IMR-90 (cell line): Measurements from ENCODE around the gene MFGE8. TPM values are rescaled to one million over a fixed set of nuclear protein-coding genes. Genes with fewer than 3 reads are reported as not detected.

Experiments used
- ATAC-seq: fragments of 200-7000 bp; cut with Tn5 transposase; 2 replicates; pipeline ENCODE4 v1.9.1; 2020; ENCODE audit warnings: low read depth, mild to moderate bottlenecking, moderate library complexity
- Bru-seq: library from RNA; stranded (reverse); fragments of 400-500 nt; gene quantifications from one replicate; lab custom pipeline; 2021; lab: Mats Ljungman, UMichigan
- BruChase-seq, 2 experiments: library from RNA; stranded (reverse); fragments of 400-500 nt; gene quantifications; one replicate each; lab custom pipeline; 2021; lab: Mats Ljungman, UMichigan
- BruUV-seq: library from RNA; stranded (reverse); fragments of 400-500 nt; replicated peaks from 2 replicates; lab custom pipeline; 2021; lab: Mats Ljungman, UMichigan
- CTCF ChIA-PET: fragments of 300-600 bp; formaldehyde crosslinking; extraction: SDS; loops from one replicate; lab custom pipeline; 2021; ENCODE audit warnings: antibody characterized with exemption; lab: Yijun Ruan, JAX
- POLR2A ChIA-PET: fragments of 300-600 bp; sonication (Branson Sonifier 250); formaldehyde crosslinking; loops from one replicate; lab custom pipeline; 2022; ENCODE audit warnings: antibody characterized with exemption; ENCODE audit not compliant: unreplicated experiment; lab: Charles Lee
- DNase-seq: peaks from one replicate; pipeline ENCODE4 v3.0.0; 2013
- H2AFZ ChIP-seq: replicated peaks from 2 replicates; pipeline ENCODE3; 2013; ENCODE audit warnings: low read length, mild to moderate bottlenecking; ENCODE audit not compliant: poor library complexity
- H2AK5ac ChIP-seq: 2 replicates; pipeline ENCODE4 v1.6.1; 2013; ENCODE audit warnings: low read depth, low read length, inconsistent platforms
- H2AK9ac ChIP-seq: replicated peaks from 2 replicates; pipeline ENCODE3; 2013; ENCODE audit warnings: mild to moderate bottlenecking, low read depth, low read length, moderate library complexity; ENCODE audit not compliant: poor library complexity
- H2BK120ac ChIP-seq: 2 replicates; pipeline ENCODE4 v1.6.1; 2013; ENCODE audit warnings: low read depth, low read length, inconsistent platforms
- H2BK15ac ChIP-seq: 3 replicates; pipeline ENCODE4 v1.6.1; 2013; ENCODE audit warnings: low read depth, low read length, inconsistent platforms
- H2BK20ac ChIP-seq: 2 replicates; pipeline ENCODE4 v1.6.1; 2013; ENCODE audit warnings: low read depth, mild to moderate bottlenecking, inconsistent platforms, low read length, moderate library complexity
- H2BK5ac ChIP-seq: 2 replicates; pipeline ENCODE4 v1.6.1; 2013; ENCODE audit warnings: mild to moderate bottlenecking, low read depth, low read length, inconsistent platforms; ENCODE audit not compliant: poor library complexity, severe bottlenecking
- H3K14ac ChIP-seq: replicated peaks from 2 replicates; pipeline ENCODE4 v1.6.1; 2013; ENCODE audit warnings: low read depth, low read length, inconsistent platforms
- H3K18ac ChIP-seq: 2 replicates; pipeline ENCODE4 v1.6.1; 2013; ENCODE audit warnings: low read depth, low read length, control low read depth
- H3K23ac ChIP-seq: 2 replicates; pipeline ENCODE4 v1.6.1; 2013; ENCODE audit warnings: low read depth, low read length, inconsistent platforms
- H3K27ac ChIP-seq: 2 replicates; pipeline ENCODE4 v1.5.1; 2013; ENCODE audit warnings: mild to moderate bottlenecking, control low read depth, low read length; ENCODE audit not compliant: insufficient read depth
- H3K27me3 ChIP-seq: 2 replicates; pipeline ENCODE4 v1.6.1; 2013; ENCODE audit warnings: low read length; ENCODE audit not compliant: control insufficient read depth, insufficient read depth
- H3K36me3 ChIP-seq: 2 replicates; pipeline ENCODE4 v1.6.1; 2013; ENCODE audit warnings: low read length, mixed read lengths; ENCODE audit not compliant: control insufficient read depth, insufficient read depth
- H3K4ac ChIP-seq: 2 replicates; pipeline ENCODE4 v1.6.1; 2013; ENCODE audit warnings: low read depth, low read length, inconsistent platforms
- H3K4me1 ChIP-seq: 2 replicates; pipeline ENCODE4 v1.6.1; 2013; ENCODE audit warnings: low read length, mixed read lengths; ENCODE audit not compliant: control insufficient read depth, insufficient read depth
- H3K4me2 ChIP-seq: 2 replicates; pipeline ENCODE4 v1.6.1; 2013; ENCODE audit warnings: low read depth, mild to moderate bottlenecking, control low read depth, low read length, moderate library complexity
- H3K4me3 ChIP-seq: 2 replicates; pipeline ENCODE4 v1.5.1; 2013; ENCODE audit warnings: low read depth, mild to moderate bottlenecking, control low read depth, low read length, moderate library complexity; ENCODE audit not compliant: insufficient read depth
- H3K56ac ChIP-seq: 2 replicates; pipeline ENCODE4 v1.6.1; 2013; ENCODE audit warnings: low read length, inconsistent platforms; ENCODE audit not compliant: insufficient read depth; ENCODE audit errors: extremely low read depth
- H3K79me1 ChIP-seq, 2 experiments: 2 replicates each; pipeline ENCODE4 v1.6.1; 2013; ENCODE audit warnings: low read length in 2 of 2, inconsistent platforms in 1 of 2, low read depth in 1 of 2
- H3K9ac ChIP-seq: 2 replicates; pipeline ENCODE4 v1.6.1; 2013; ENCODE audit warnings: low read depth, low read length, control low read depth
- H3K9me1 ChIP-seq: 2 replicates; pipeline ENCODE4 v1.6.1; 2013; ENCODE audit warnings: low read length, inconsistent platforms; ENCODE audit not compliant: insufficient read depth
- H3K9me3 ChIP-seq: 2 replicates; pipeline ENCODE4 v1.6.1; 2013; ENCODE audit warnings: low read length; ENCODE audit not compliant: control insufficient read depth, insufficient read depth
- H4K20me1 ChIP-seq: 2 replicates; pipeline ENCODE4 v1.6.1; 2013; ENCODE audit warnings: low read length, inconsistent platforms; ENCODE audit not compliant: insufficient read depth
- H4K5ac ChIP-seq: 2 replicates; pipeline ENCODE4 v1.6.1; 2013; ENCODE audit warnings: mild to moderate bottlenecking, low read depth, low read length, control low read depth
- H4K8ac ChIP-seq, 2 experiments: 2 replicates each; pipeline ENCODE4 v1.6.1; 2013; ENCODE audit warnings: low read depth in 2 of 2, low read length in 2 of 2, control low read depth in 1 of 2, inconsistent platforms in 1 of 2
- H4K91ac ChIP-seq: 2 replicates; pipeline ENCODE4 v1.6.1; 2013; ENCODE audit warnings: low read depth, low read length, inconsistent platforms; ENCODE audit not compliant: insufficient read depth
- CEBPB ChIP-seq: IDR thresholded peaks from 2 replicates; pipeline ENCODE4 v1.6.1; 2012; ENCODE audit warnings: low read depth, low read length, improper control_type of control experiment
- CTCF ChIP-seq: conservative IDR thresholded peaks from 2 replicates; pipeline ENCODE4 v1.5.1; 2012; ENCODE audit warnings: mild to moderate bottlenecking, low read depth, low read length, improper control_type of control experiment
- ELK1 ChIP-seq: fragments of 150-350 bp; IDR thresholded peaks from 2 replicates; pipeline ENCODE4 v1.6.1; 2016; ENCODE audit warnings: low read depth, mild to moderate bottlenecking, low read length, moderate library complexity, borderline replicate concordance
- MAZ ChIP-seq: IDR thresholded peaks from 2 replicates; pipeline ENCODE4 v1.6.1; 2012; ENCODE audit warnings: low read depth, mild to moderate bottlenecking, low read length, improper control_type of control experiment, moderate library complexity, borderline replicate concordance
- MXI1 ChIP-seq: IDR thresholded peaks from 2 replicates; pipeline ENCODE4 v1.6.1; 2012; ENCODE audit warnings: low read depth, mild to moderate bottlenecking, low read length, moderate library complexity, borderline replicate concordance
- POLR2A ChIP-seq: IDR thresholded peaks from 2 replicates; pipeline ENCODE4 v1.6.1; 2012; ENCODE audit warnings: mild to moderate bottlenecking, low read depth, low read length
- RAD21 ChIP-seq: IDR thresholded peaks from 2 replicates; pipeline ENCODE4 v1.6.1; 2012; ENCODE audit warnings: low read length, improper control_type of control experiment
- WGBS, 2 experiments: methylation state at CpG; one replicate each; pipeline versions ENCODE4 v1.1.5 to v1.1.7; 2013; ENCODE audit warnings: missing lambda C conversion rate in 2 of 2; ENCODE audit not compliant: insufficient read length in 1 of 2; ENCODE audit errors: extremely low coverage in 2 of 2; 5-methylcytosine and 5-hydroxymethylcytosine counted together
- dilution Hi-C: fragments of 300-500 bp; cut with HindIII; formaldehyde crosslinking; loops from one replicate; pipeline ENCODE4 v1.14.3; 2018; ENCODE audit warnings: low sequenced_read_pairs; ENCODE audit not compliant: unreplicated experiment
- in situ Hi-C: fragments of 300-500 bp; cut with MboI; formaldehyde crosslinking; loops from 3 replicates; pipeline ENCODE4 v1.14.3; 2019; ENCODE audit warnings: low sequenced_read_pairs, inconsistent platforms, mixed read lengths
- intact Hi-C: fragments of 100-400 bp; cut with micrococcal nuclease; formaldehyde crosslinking; loops from 2 replicates; pipeline ENCODE4 v1.10.0; 2022
- long read RNA-seq: library from polyadenylated mRNA; unstranded; transcript quantifications from one replicate; pipeline ENCODE4 v2.0.0, GENCODE V29; 2021; ENCODE audit not compliant: unreplicated experiment
- polyA plus RNA-seq, 3 experiments: library from polyadenylated mRNA; depleted of rRNA; stranded (reverse); fragments of >200 nt; gene quantifications; 2 replicates each; pipeline ENCODE4 v1.2.3, GENCODE V29; 2012; ENCODE audit warnings: low replicate concordance in 1 of 3
- total RNA-seq: library from RNA; depleted of rRNA; stranded (reverse); fragments of >200 nt; gene quantifications from 2 replicates; pipeline ENCODE4 v1.2.3, GENCODE V29; 2012; rRNA removed

Gene MFGE8
- total RNA-seq, result 201 and 232 TPM in 2 replicates
- polyA plus RNA-seq (2012; rRNA removed), result 1,813 and 1,912 TPM in 2 replicates
- 1,025 and 2,261 TPM in 2 replicates for polyA plus RNA-seq (2012; cell fraction: cytosol; rRNA removed)
- 2,334 and 3,578 TPM in 2 replicates for polyA plus RNA-seq (2012; cell fraction: nucleus; rRNA removed; ENCODE audit: low replicate concordance)
- percentile 99 among the genes with signal in this experiment for Bru-seq, nascent RNA
- BruChase-seq, experiment 1, labeled RNA remaining after a 6-hour chase, result percentile 99 among the genes with signal in this experiment
- BruChase-seq, experiment 2, labeled RNA remaining after a 2-hour chase, result percentile 100 among the genes with signal in this experiment
- long read RNA-seq, transcript MFGE8-214 (3 exons, 801 nt), result minor isoform, 8 of 444 reads
- long read RNA-seq, transcript MFGE8-201 (8 exons, 1,937 nt), result major isoform, 57 of 444 reads
- long read RNA-seq, transcript MFGE8-217 (1 exons, 2,464 nt), result minor isoform, 6 of 444 reads
- long read RNA-seq, transcript MFGE8-202 (7 exons, 1,752 nt), result minor isoform, 12 of 444 reads
- long read RNA-seq, partial matches to known transcripts, result 76 of 444 reads
- long read RNA-seq, other reads (novel, unspliced or antisense), result 282 of 444 reads

GRCh38 chr15:88913017-88913849 lies at the start of gene MFGE8:
MFGE8 (minus strand) TSS chr15:88913379; CDS start chr15:88913319, 60 bp downstream.
- H2BK15ac ChIP-seq, result peak within 1 kb of the TSS; percentile 72; the same call in 2 of the 3 replicates
- peaks cover 40% of the 10 kb centered on the region for H4K20me1 ChIP-seq
- H3K9me1 ChIP-seq, result peaks cover 27% of the 10 kb centered on the region
- H2AFZ ChIP-seq, result peak within 1 kb of the TSS; percentile 93
- H2AK5ac ChIP-seq, result peak within 1 kb of the TSS; percentile 97; the same call in 1 of the 2 replicates
- H3K36me3 ChIP-seq, result peaks cover 23% of the 10 kb centered on the region
- peaks cover 27% of the 10 kb centered on the region for H3K4me1 ChIP-seq
- intact Hi-C loops (loop anchor here (1.0 kb wide), 1 partner anchor 89 kb away; no protein-coding TSS in a partner anchor), dilution Hi-C loops (loop anchor here (25.0 kb wide), 1 partner anchor 99 kb away; no protein-coding TSS in a partner anchor), in situ Hi-C loops (no loop called here)
- CTCF ChIA-PET, result interaction anchor here (0.7 kb wide), 1 partner anchor 9 kb away, joined by 4 read pairs; no protein-coding TSS in a partner anchor
- no peaks in the 10 kb centered on the region for H3K9me3 ChIP-seq
- H2BK120ac ChIP-seq, result peak within 1 kb of the TSS; percentile 83
- peak within 1 kb of the TSS; percentile 91 for H4K5ac ChIP-seq
- H4K8ac ChIP-seq, result peak within 1 kb of the TSS; percentile 75 to 86
- H3K14ac ChIP-seq, result peak within 1 kb of the TSS; percentile 89
- WGBS, 2 experiments, result 0% methylated on average over 26 of the region's 67 CpGs; no CpG with 5 or more reads in 1 of the 2 experiments
- TF ChIP-seq POLR2A, result peak; percentile 96
- 0 out of 2 replicates have a peak, but pooled peaks have one; percentile 36 for TF ChIP-seq MXI1
- TF ChIP-seq RAD21, result 0 out of 2 replicates have a peak, but pooled peaks have one; percentile 7
- no peak for TF ChIP-seq ELK1
- peak; percentile 78; the same call in 1 of the 2 replicates for TF ChIP-seq MAZ
- TF ChIP-seq CTCF, result peak; percentile 26; the same call in 1 of the 2 replicates
- TF ChIP-seq CEBPB, result no peak
- H2BK20ac ChIP-seq, result peak within 1 kb of the TSS; percentile 61; the same call in 1 of the 2 replicates
- no TSS peak for BruUV-seq
- H2AK9ac ChIP-seq, result peak within 1 kb of the TSS; percentile 70
- H3K4ac ChIP-seq, result peak within 1 kb of the TSS; percentile 96
- ATAC-seq (peak; percentile 88), DNase-seq (peak; percentile 72)
- H4K91ac ChIP-seq, result peak within 1 kb of the TSS; percentile 94
- peak within 1 kb of the TSS; percentile 94 for H3K9ac ChIP-seq
- H3K79me1 ChIP-seq, result peaks cover 18 to 44% of the 10 kb centered on the region in 2 experiments; a peak in 3 of 4 replicates
- H3K27me3 ChIP-seq, result no peaks in the 10 kb centered on the region
- peak within 1 kb of the TSS; percentile 79 for H3K23ac ChIP-seq
- peak within 1 kb of the TSS; percentile 97 for H3K4me3 ChIP-seq
- peak within 1 kb of the TSS; percentile 83 for H3K56ac ChIP-seq
- POLR2A ChIA-PET, result interaction anchor here (0.6 to 0.7 kb wide), 2 partner anchors 152 to 422 kb away, joined by 3 to 6 read pairs; no protein-coding TSS in a partner anchor
- peak within 1 kb of the TSS; percentile 98 for H3K4me2 ChIP-seq
- peak within 1 kb of the TSS; percentile 87 for H2BK5ac ChIP-seq
- peak within 1 kb of the TSS; percentile 85 for H3K18ac ChIP-seq
- H3K27ac ChIP-seq, result peak within 1 kb of the TSS; percentile 83
